Erythroblast (primary cell): ENCODE data around the gene POTEM.
"Not testable (repeated sequence)": the region's sequence is repeated elsewhere in the genome, so short reads cannot be mapped to it uniquely, and the experiment has no call there.

ENCODE experiments used
- GATA1 ChIP-seq: IDR thresholded peaks from 2 replicates; pipeline ENCODE4 v1.6.1; 2011; ENCODE audit warnings: low read depth, mild to moderate bottlenecking, control low read depth, low read length, moderate library complexity
- POLR2A ChIP-seq: IDR thresholded peaks from 2 replicates; pipeline ENCODE4 v1.6.1; 2011; ENCODE audit warnings: mild to moderate bottlenecking, low read length

- not testable (repeated sequence) for TF ChIP-seq POLR2A, GATA1
Measured at GRCh38 chr14:19043384-19043783, 76.2 kb downstream of the POTEM start.
